ENCODE measurements around the gene C2orf80. TPM values are rescaled to one million over a fixed set of nuclear protein-coding genes. Genes with fewer than 3 reads are reported as not detected.
"Not testable (repeated sequence)": the region's sequence is repeated elsewhere in the genome, so short reads cannot be mapped to it uniquely, and the experiment has no call there.

C2orf80 gene
- total RNA-seq, 1 experiment from 2014 or later: not detected

- peak within 1 kb of the TSS; percentile 28 for H3K4me3 ChIP-seq
- peak; percentile 11 for DNase-seq
- H3K9me3 ChIP-seq, H3K36me3 ChIP-seq, H3K27me3 ChIP-seq: not testable (repeated sequence)
Observed at GRCh38 chr2:208124013-208124715, 65.7 kb downstream of the C2orf80 start, which contains the start of gene CRYGD. TSS of gene CRYGD (minus strand) at chr2:208124524. CDS start at chr2:208124473, 51 bp downstream.

- Histone ChIP-seq H3K27me3 (no peaks in the 10 kb centered on the region), H3K9me3 (no peaks in the 10 kb centered on the region), H3K36me3 (no peaks in the 10 kb centered on the region), H3K4me3 (no peak overlapping the region)
- no peak for DNase-seq
Observed at GRCh38 chr2:208122248-208122647, 67.6 kb downstream of the C2orf80 start.

GRCh38 chr2:208118918-208119317 lies 70.9 kb downstream of the C2orf80 start:
- Histone ChIP-seq H3K9me3 (no peaks in the 10 kb centered on the region), H3K36me3 (no peaks in the 10 kb centered on the region), H3K27me3 (no peaks in the 10 kb centered on the region), H3K4me3 (no peak overlapping the region)
- no peak for DNase-seq

- not testable (repeated sequence) for H3K27me3 ChIP-seq, H3K36me3 ChIP-seq
Observed at GRCh38 chr2:208117390-208117789, 72.4 kb downstream of the C2orf80 start.

More at GRCh38 chr2:208117390-208117789, 72.4 kb downstream of the C2orf80 start:
- not testable (repeated sequence) for DNase-seq, H3K4me3 ChIP-seq, H3K9me3 ChIP-seq

Other genes with a start within 250 kb of the C2orf80 start
- 6.0 and 6.4 TPM in 2 replicates for gene PLEKHM3, start 164.5 kb downstream of the C2orf80 start, total RNA-seq (2014; rRNA removed; shearing (Covaris generic); ENCODE audit: low replicate concordance)
- not detected in 2 replicates for gene CRYGD, start 65.5 kb downstream of the C2orf80 start, total RNA-seq (2014; rRNA removed; shearing (Covaris generic); ENCODE audit: low replicate concordance)
- gene CRYGC, start 60.2 kb downstream of the C2orf80 start, total RNA-seq (2014; rRNA removed; shearing (Covaris generic); ENCODE audit: low replicate concordance): not detected in 2 replicates
- gene CRYGB, start 43.9 kb downstream of the C2orf80 start, total RNA-seq (2014; rRNA removed; shearing (Covaris generic); ENCODE audit: low replicate concordance): not detected in 2 replicates
- not detected in 2 replicates for gene CRYGA, start 26.4 kb downstream of the C2orf80 start, total RNA-seq (2014; rRNA removed; shearing (Covaris generic); ENCODE audit: low replicate concordance)
- 29.6 and 37.0 TPM in 2 replicates for gene IDH1, start 65.0 kb upstream of the C2orf80 start, total RNA-seq (2014; rRNA removed; shearing (Covaris generic); ENCODE audit: low replicate concordance)
- gene PIKFYVE, start 76.2 kb upstream of the C2orf80 start, total RNA-seq (2014; rRNA removed; shearing (Covaris generic); ENCODE audit: low replicate concordance): 7.1 and 9.4 TPM in 2 replicates
- not detected in 2 replicates for gene PTH2R, start 216.8 kb upstream of the C2orf80 start, total RNA-seq (2014; rRNA removed; shearing (Covaris generic); ENCODE audit: low replicate concordance)

Data from MG63 (cell line).